ENCODE results near the gene GMNN. TPM values are rescaled to one million over a fixed set of nuclear protein-coding genes. Genes with fewer than 3 reads are reported as not detected.
"Not testable (repeated sequence)": the region's sequence is repeated elsewhere in the genome, so short reads cannot be mapped to it uniquely, and the experiment has no call there.

Gene GMNN
- total and polyA plus RNA-seq, 4 donors, result 5.3 to 13.1 (median 8.5) TPM

GRCh38 chr6:24743265-24743943, 31.3 kb upstream of the GMNN start:
- WGBS, 2 donors, result 50 to 54% methylated on average over 2 of the region's 2 CpGs
- Histone ChIP-seq H3K4me3 (ENCODE audit: low read length in 2 of 2) (no peak overlapping the region), H3K27ac (ENCODE audit: low read depth in 1 of 2, low read length in 2 of 2) (peak overlapping the region in 1 of 2 donors; percentile 51), H3K27me3 (ENCODE audit: control insufficient read depth in 1 of 2, insufficient read depth in 2 of 2, low read length in 1 of 2) (no peaks in the 10 kb centered on the region), H3K4me1 (ENCODE audit: control insufficient read depth in 1 of 2, insufficient read depth in 2 of 2, low read length in 2 of 2) (no peaks in the 10 kb centered on the region), H3K9me3 (ENCODE audit: control insufficient read depth, low read length) (no peaks in the 10 kb centered on the region), H3K36me3 (ENCODE audit: control insufficient read depth in 1 of 2, insufficient read depth in 2 of 2, low read length in 1 of 2) (no peaks in the 10 kb centered on the region)
- no peak for ATAC-seq (ENCODE audit: low FRiP score)
- intact Hi-C loops (cut with DNase I), result no loop called here
- no peak for DNase-seq

- 87 to 91% methylated on average over 3 of the region's 3 CpGs for WGBS, 2 donors
- intact Hi-C loops (cut with DNase I), result no loop called here
- Histone ChIP-seq H3K4me3 (ENCODE audit: low read length in 2 of 2) (no peak overlapping the region), H3K36me3 (ENCODE audit: control insufficient read depth in 1 of 2, insufficient read depth in 2 of 2, low read length in 1 of 2) (no peaks in the 10 kb centered on the region), H3K27ac (ENCODE audit: low read depth in 1 of 2, low read length in 2 of 2) (no peak overlapping the region), H3K4me1 (ENCODE audit: control insufficient read depth in 1 of 2, insufficient read depth in 2 of 2, low read length in 2 of 2) (no peaks in the 10 kb centered on the region), H3K27me3 (ENCODE audit: control insufficient read depth in 1 of 2, insufficient read depth in 2 of 2, low read length in 1 of 2) (no peaks in the 10 kb centered on the region), H3K9me3 (ENCODE audit: control insufficient read depth, low read length) (no peaks in the 10 kb centered on the region)
- ATAC-seq (ENCODE audit: low FRiP score) (no peak), DNase-seq (no peak)
Observed at GRCh38 chr6:24743944-24744335, 30.8 kb upstream of the GMNN start.

GRCh38 chr6:24744911-24745310, 29.8 kb upstream of the GMNN start:
- no peaks in the 10 kb centered on the region for H3K36me3 ChIP-seq (ENCODE audit: control insufficient read depth in 1 of 2, insufficient read depth in 2 of 2, low read length in 1 of 2)
- no peaks in the 10 kb centered on the region for H3K4me1 ChIP-seq (ENCODE audit: control insufficient read depth in 1 of 2, insufficient read depth in 2 of 2, low read length in 2 of 2)
- H3K27ac ChIP-seq (ENCODE audit: low read depth in 1 of 2, low read length in 2 of 2), result no peak overlapping the region
- no peaks in the 10 kb centered on the region for H3K27me3 ChIP-seq (ENCODE audit: control insufficient read depth in 1 of 2, insufficient read depth in 2 of 2, low read length in 1 of 2)
- WGBS, 2 donors, result 83 to 85% methylated on average over 5 of the region's 5 CpGs
- H3K4me3 ChIP-seq (ENCODE audit: low read length in 2 of 2), result no peak overlapping the region
- ATAC-seq (ENCODE audit: low FRiP score), result no peak
- intact Hi-C loops (cut with DNase I), result no loop called here
- DNase-seq, result no peak
- H3K9me3 ChIP-seq (ENCODE audit: control insufficient read depth, low read length), result no peaks in the 10 kb centered on the region

DNA sequence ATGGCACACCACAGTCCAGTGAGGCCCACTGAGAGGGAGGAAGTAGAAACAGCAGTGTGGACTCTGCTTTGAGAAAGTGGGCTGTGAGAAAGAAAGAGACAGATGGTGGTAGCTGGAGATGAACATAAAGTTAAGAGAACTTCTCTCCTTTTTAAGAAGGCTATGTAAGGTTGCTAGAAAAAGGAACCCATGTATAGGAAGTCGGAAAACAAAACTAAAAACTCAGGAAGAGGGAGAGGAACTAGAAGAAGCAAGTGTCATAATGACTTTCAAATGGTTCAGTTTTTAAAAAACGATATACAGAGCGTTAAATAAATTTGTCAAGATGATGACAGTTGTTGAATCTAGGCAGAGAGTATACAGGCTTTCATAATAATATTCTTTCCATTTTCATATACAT, 25.4 kb upstream of the GMNN start:
- no peak for ATAC-seq (ENCODE audit: low FRiP score)
- intact Hi-C loops (cut with DNase I), result no loop called here

DNA sequence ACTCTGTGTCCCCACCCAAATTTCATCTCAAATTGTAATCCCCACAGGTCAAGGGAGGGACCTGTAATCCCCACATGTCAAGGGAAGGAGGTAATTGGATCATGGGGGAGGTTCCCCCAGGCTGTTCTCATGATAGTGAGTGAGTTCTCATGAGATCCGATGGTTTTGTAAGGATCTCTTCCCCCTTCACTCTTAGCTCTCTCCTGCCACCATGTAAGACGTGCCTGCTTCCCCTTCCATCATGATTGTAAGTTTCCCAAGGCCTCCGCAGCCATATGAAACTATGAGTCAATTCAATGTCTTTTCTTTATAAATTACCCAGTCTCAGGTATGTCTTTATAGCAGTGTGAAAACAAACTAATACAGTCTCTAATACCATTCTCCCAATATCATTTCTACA, 23.9 kb upstream of the GMNN start:
- ATAC-seq (ENCODE audit: low FRiP score); intact Hi-C loops (cut with DNase I): not testable (repeated sequence)

More for the DNA sequence above, 25.4 kb upstream of the GMNN start:
- Histone ChIP-seq H3K27me3 (ENCODE audit: control insufficient read depth in 1 of 2, insufficient read depth in 2 of 2, low read length in 1 of 2) (no peaks in the 10 kb centered on the region), H3K9me3 (ENCODE audit: control insufficient read depth, low read length) (no peaks in the 10 kb centered on the region), H3K36me3 (ENCODE audit: control insufficient read depth in 1 of 2, insufficient read depth in 2 of 2, low read length in 1 of 2) (no peaks in the 10 kb centered on the region), H3K4me3 (ENCODE audit: low read length in 2 of 2) (no peak overlapping the region), H3K27ac (ENCODE audit: low read depth in 1 of 2, low read length in 2 of 2) (no peak overlapping the region), H3K4me1 (ENCODE audit: control insufficient read depth in 1 of 2, insufficient read depth in 2 of 2, low read length in 2 of 2) (no peaks in the 10 kb centered on the region)
- 77 to 80% methylated on average over 3 of the region's 3 CpGs for WGBS, 2 donors
- no peak for DNase-seq

GRCh38 chr6:24752503-24752902, 22.2 kb upstream of the GMNN start:
- Histone ChIP-seq H3K4me3 (ENCODE audit: low read length in 2 of 2) (no peak overlapping the region), H3K27ac (ENCODE audit: low read depth in 1 of 2, low read length in 2 of 2) (no peak overlapping the region), H3K4me1 (ENCODE audit: control insufficient read depth in 1 of 2, insufficient read depth in 2 of 2, low read length in 2 of 2) (no peaks in the 10 kb centered on the region), H3K9me3 (ENCODE audit: control insufficient read depth, low read length) (no peaks in the 10 kb centered on the region), H3K27me3 (ENCODE audit: control insufficient read depth in 1 of 2, insufficient read depth in 2 of 2, low read length in 1 of 2) (no peaks in the 10 kb centered on the region), H3K36me3 (ENCODE audit: control insufficient read depth in 1 of 2, insufficient read depth in 2 of 2, low read length in 1 of 2) (no peaks in the 10 kb centered on the region)
- intact Hi-C loops (cut with DNase I), result no loop called here
- WGBS, 2 donors, result 16 to 18% methylated on average over 2 of the region's 2 CpGs
- DNase-seq (no peak), ATAC-seq (ENCODE audit: low FRiP score) (no peak)

More for the DNA sequence above, 23.9 kb upstream of the GMNN start:
- WGBS, 2 donors, result 90 to 96% methylated on average over 3 of the region's 3 CpGs
- H3K4me1 ChIP-seq (ENCODE audit: control insufficient read depth in 1 of 2, insufficient read depth in 2 of 2, low read length in 2 of 2); H3K36me3 ChIP-seq (ENCODE audit: control insufficient read depth in 1 of 2, insufficient read depth in 2 of 2, low read length in 1 of 2); H3K27ac ChIP-seq (ENCODE audit: low read depth in 1 of 2, low read length in 2 of 2); DNase-seq; H3K4me3 ChIP-seq (ENCODE audit: low read length in 2 of 2); H3K27me3 ChIP-seq (ENCODE audit: control insufficient read depth in 1 of 2, insufficient read depth in 2 of 2, low read length in 1 of 2); H3K9me3 ChIP-seq (ENCODE audit: control insufficient read depth, low read length): not testable (repeated sequence)

GRCh38 chr6:24752917-24753492, 21.7 kb upstream of the GMNN start:
- DNase-seq (no peak), ATAC-seq (ENCODE audit: low FRiP score) (no peak)
- WGBS, 2 donors, result 90 to 94% methylated on average over 1 of the region's 1 CpG
- no peaks in the 10 kb centered on the region for H3K9me3 ChIP-seq (ENCODE audit: control insufficient read depth, low read length)
- H3K27ac ChIP-seq (ENCODE audit: low read depth in 1 of 2, low read length in 2 of 2), result no peak overlapping the region
- no peak overlapping the region for H3K4me3 ChIP-seq (ENCODE audit: low read length in 2 of 2)
- H3K36me3 ChIP-seq (ENCODE audit: control insufficient read depth in 1 of 2, insufficient read depth in 2 of 2, low read length in 1 of 2), result no peaks in the 10 kb centered on the region
- intact Hi-C loops (cut with DNase I), result no loop called here
- H3K4me1 ChIP-seq (ENCODE audit: control insufficient read depth in 1 of 2, insufficient read depth in 2 of 2, low read length in 2 of 2), result no peaks in the 10 kb centered on the region
- no peaks in the 10 kb centered on the region for H3K27me3 ChIP-seq (ENCODE audit: control insufficient read depth in 1 of 2, insufficient read depth in 2 of 2, low read length in 1 of 2)

DNA sequence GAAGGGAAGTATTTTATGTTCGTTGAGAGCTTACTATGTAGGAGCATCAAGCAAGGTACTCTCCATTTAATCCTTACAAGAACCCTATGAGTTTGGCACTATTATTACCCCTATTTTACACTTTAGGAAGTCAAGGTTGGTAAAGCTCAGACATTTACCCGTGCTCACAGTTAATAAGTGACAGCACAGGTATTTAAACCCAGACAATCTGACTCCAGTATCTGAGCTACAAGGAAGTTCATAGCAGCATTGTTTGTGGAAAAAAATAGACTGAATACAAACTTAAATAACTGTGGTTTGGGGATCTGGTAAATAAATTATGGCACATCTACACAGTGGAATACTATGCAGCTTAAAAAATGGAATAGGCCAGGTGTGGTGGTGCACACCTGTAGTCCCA, 21.2 kb upstream of the GMNN start:
- no peaks in the 10 kb centered on the region for H3K36me3 ChIP-seq (ENCODE audit: control insufficient read depth in 1 of 2, insufficient read depth in 2 of 2, low read length in 1 of 2)
- DNase-seq (no peak), ATAC-seq (ENCODE audit: low FRiP score) (no peak)
- no peaks in the 10 kb centered on the region for H3K4me1 ChIP-seq (ENCODE audit: control insufficient read depth in 1 of 2, insufficient read depth in 2 of 2, low read length in 2 of 2)
- H3K27ac ChIP-seq (ENCODE audit: low read depth in 1 of 2, low read length in 2 of 2), result no peak overlapping the region
- intact Hi-C loops (cut with DNase I), result no loop called here
- no peaks in the 10 kb centered on the region for H3K9me3 ChIP-seq (ENCODE audit: control insufficient read depth, low read length)
- WGBS, 2 donors, result 91 to 97% methylated on average over 2 of the region's 2 CpGs
- no peaks in the 10 kb centered on the region for H3K27me3 ChIP-seq (ENCODE audit: control insufficient read depth in 1 of 2, insufficient read depth in 2 of 2, low read length in 1 of 2)
- H3K4me3 ChIP-seq (ENCODE audit: low read length in 2 of 2), result no peak overlapping the region

DNA sequence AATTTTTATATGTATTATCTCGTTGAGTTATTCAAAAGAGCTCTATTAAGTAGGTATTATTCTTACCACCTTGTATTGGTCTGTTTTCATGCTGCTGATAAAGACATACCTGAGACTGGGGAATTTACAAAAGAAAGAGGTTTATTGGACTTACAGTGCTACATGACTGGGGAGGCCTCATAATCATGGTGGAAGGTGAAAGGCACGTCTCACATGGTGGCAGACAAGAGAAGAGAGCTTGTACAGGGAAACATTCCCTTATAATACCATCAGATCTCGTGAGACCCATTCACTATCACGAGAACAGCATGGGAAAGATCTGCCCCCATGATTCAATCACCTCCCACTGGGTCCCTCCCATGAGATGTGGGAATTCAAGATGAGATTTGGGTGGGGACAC, 20.4 kb upstream of the GMNN start:
- H3K4me1 ChIP-seq (ENCODE audit: control insufficient read depth in 1 of 2, insufficient read depth in 2 of 2, low read length in 2 of 2); H3K9me3 ChIP-seq (ENCODE audit: control insufficient read depth, low read length); H3K36me3 ChIP-seq (ENCODE audit: control insufficient read depth in 1 of 2, insufficient read depth in 2 of 2, low read length in 1 of 2); intact Hi-C loops (cut with DNase I); DNase-seq; H3K27ac ChIP-seq (ENCODE audit: low read depth in 1 of 2, low read length in 2 of 2); H3K4me3 ChIP-seq (ENCODE audit: low read length in 2 of 2); ATAC-seq (ENCODE audit: low FRiP score); H3K27me3 ChIP-seq (ENCODE audit: control insufficient read depth in 1 of 2, insufficient read depth in 2 of 2, low read length in 1 of 2): not testable (repeated sequence)
- 86 to 89% methylated on average over 4 of the region's 4 CpGs for WGBS, 2 donors

Measured in aorta (tissue), 5 donors.